GM12878 (cell line): ENCODE measurements around the gene MFAP2. TPM values are rescaled to one million over a fixed set of nuclear protein-coding genes. Genes with fewer than 3 reads are reported as not detected.

Source experiments
- ATAC-seq: fragments of 200-7000 bp; cut with Tn5 transposase; 3 replicates; pipeline ENCODE4 v1.9.1; 2020; ENCODE audit warnings: mild to moderate bottlenecking, moderate library complexity
- BruUV-seq: library from RNA; stranded (reverse); fragments of 400-500 nt; replicated peaks from 2 replicates; lab custom pipeline; 2021; lab: Mats Ljungman, UMichigan
- CTCF ChIA-PET: fragments of 300-600 bp; sonication (Branson Sonifier 250); formaldehyde crosslinking; extraction: SDS; loops from one replicate; lab custom pipeline; 2021; ENCODE audit warnings: inconsistent platforms; lab: Yijun Ruan, JAX
- POLR2A ChIA-PET: fragments of 350-600 bp; formaldehyde crosslinking; extraction: SDS; loops from one replicate; lab custom pipeline; 2021; ENCODE audit warnings: inconsistent platforms; lab: Charles Lee
- RAD21 ChIA-PET: fragments of 300-600 bp; sonication (Branson Sonifier 250); formaldehyde crosslinking; loops from one replicate; lab custom pipeline; 2023; ENCODE audit warnings: antibody characterized with exemption; ENCODE audit not compliant: unreplicated experiment; lab: Charles Lee
- SMC1A ChIA-PET: fragments of 300-600 bp; sonication (Branson Sonifier 250); formaldehyde crosslinking; loops from one replicate; lab custom pipeline; 2023; ENCODE audit not compliant: unreplicated experiment, uncharacterized antibody; lab: Charles Lee
- DNase-seq: peaks from one replicate; pipeline ENCODE4 v3.0.0-alpha.2; 2011; ENCODE audit warnings: low read depth, low spot score
- FAIRE-seq: peaks from 3 replicates; lab custom pipeline; 2011; peaks lifted over from hg19 to GRCh38; lab: Jason Lieb, UNC
- H2AFZ ChIP-seq: 2 replicates; pipeline ENCODE4 v1.6.0; 2011; ENCODE audit warnings: low read depth, low read length, control low read depth; ENCODE audit not compliant: control insufficient read depth
- H3K27ac ChIP-seq: 2 replicates; pipeline ENCODE4 v1.5.1; 2011; ENCODE audit warnings: control low read depth; ENCODE audit not compliant: control insufficient read depth, insufficient read depth
- H3K27me3 ChIP-seq, 2 experiments: replicated peaks in 1 of 2; 2 replicates each; pipeline versions ENCODE4 v1.6.0 to v1.6.1; 2011; ENCODE audit warnings: low read length in 1 of 2; ENCODE audit not compliant: control insufficient read depth in 2 of 2, insufficient read depth in 2 of 2
- H3K36me3 ChIP-seq, 2 experiments: 2 replicates each; pipeline ENCODE4 v1.5.1; 2011; ENCODE audit warnings: low read length in 1 of 2; ENCODE audit not compliant: control insufficient read depth in 2 of 2, insufficient read depth in 2 of 2
- H3K4me1 ChIP-seq: 2 replicates; pipeline ENCODE4 v1.6.1; 2011; ENCODE audit warnings: mild to moderate bottlenecking, low read length, moderate library complexity, mixed read lengths; ENCODE audit not compliant: control insufficient read depth, insufficient read depth
- H3K4me2 ChIP-seq: 2 replicates; pipeline ENCODE4 v1.6.0; 2011; ENCODE audit warnings: control low read depth; ENCODE audit not compliant: control insufficient read depth, insufficient read depth
- H3K4me3 ChIP-seq: fragments of 200-600 bp; sonication (generic); 2 replicates; pipeline ENCODE4 v1.5.1; 2016
- H3K79me2 ChIP-seq: 2 replicates; pipeline ENCODE4 v1.6.0; 2011; ENCODE audit warnings: low read length; ENCODE audit not compliant: control insufficient read depth, insufficient read depth
- H3K9ac ChIP-seq: 2 replicates; pipeline ENCODE4 v1.8.0; 2011; ENCODE audit warnings: low read length, control low read depth, mixed read lengths; ENCODE audit not compliant: control insufficient read depth, insufficient read depth
- H3K9me3 ChIP-seq: replicated peaks from 3 replicates; pipeline ENCODE4 v1.5.1; 2011; ENCODE audit warnings: mild to moderate bottlenecking, low read length; ENCODE audit not compliant: control insufficient read depth, insufficient read depth
- H4K20me1 ChIP-seq: 2 replicates; pipeline ENCODE4 v1.6.0; 2011; ENCODE audit not compliant: control insufficient read depth, insufficient read depth
- ATF2 ChIP-seq: IDR thresholded peaks from 2 replicates; pipeline ENCODE4 v1.6.1; 2012; ENCODE audit warnings: low read length, inconsistent platforms
- BHLHE40 ChIP-seq, 2 experiments: fragments of 450-650 bp in 1 of 2; IDR thresholded peaks; 2 replicates each; pipeline ENCODE4 v1.6.1; 2011 to 2017; ENCODE audit warnings: low read depth in 2 of 2, borderline replicate concordance in 1 of 2, improper control_type of control experiment in 1 of 2, low read length in 1 of 2, mild to moderate bottlenecking in 1 of 2
- E4F1 ChIP-seq: fragments of 450-650 bp; IDR thresholded peaks from 2 replicates; pipeline ENCODE4 v1.6.1; 2018; ENCODE audit warnings: borderline replicate concordance, mild to moderate bottlenecking; ENCODE audit not compliant: partially characterized antibody
- ETV6 ChIP-seq, 2 experiments: fragments of 450-650 bp in 1 of 2; IDR thresholded peaks in 1 of 2; conservative IDR thresholded peaks in 1 of 2; 2 replicates each; pipeline ENCODE4 v1.6.1; 2014; ENCODE audit warnings: antibody characterized with exemption in 1 of 2, borderline replicate concordance in 1 of 2, low read depth in 1 of 2, mild to moderate bottlenecking in 1 of 2, moderate library complexity in 1 of 2
- HCFC1 ChIP-seq: fragments of 150-350 bp; IDR thresholded peaks from 2 replicates; pipeline ENCODE4 v1.6.1; 2014; ENCODE audit warnings: low read length
- KDM1A ChIP-seq: fragments of 200-600 bp; sonication (generic); IDR thresholded peaks from 2 replicates; pipeline ENCODE4 v1.6.1; 2016; ENCODE audit warnings: borderline replicate concordance
- MAX ChIP-seq: IDR thresholded peaks from 2 replicates; pipeline ENCODE4 v1.6.1; 2012; ENCODE audit warnings: low read depth, low read length, improper control_type of control experiment
- MTA2 ChIP-seq: fragments of 450-650 bp; IDR thresholded peaks from 2 replicates; pipeline ENCODE4 v1.6.1; 2016; ENCODE audit warnings: low read depth, mild to moderate bottlenecking, moderate library complexity
- MYC ChIP-seq: IDR thresholded peaks from 2 replicates; pipeline ENCODE4 v1.6.1; 2011; ENCODE audit warnings: mild to moderate bottlenecking, low read length, moderate library complexity, inconsistent platforms; ENCODE audit not compliant: insufficient read depth, insufficient replicate concordance, insufficient read length, severe bottlenecking
- NFXL1 ChIP-seq: fragments of 450-650 bp; IDR thresholded peaks from 2 replicates; pipeline ENCODE4 v1.6.1; 2017; ENCODE audit warnings: antibody characterized with exemption, mild to moderate bottlenecking, borderline replicate concordance
- NFYA ChIP-seq: IDR thresholded peaks from 2 replicates; pipeline ENCODE4 v1.6.1; 2011; ENCODE audit warnings: low read depth, mild to moderate bottlenecking, low read length, improper control_type of control experiment, borderline replicate concordance
- SIX5 ChIP-seq: IDR thresholded peaks from 2 replicates; pipeline ENCODE4 v1.6.1; 2011; ENCODE audit warnings: mild to moderate bottlenecking, low read depth, low read length, moderate library complexity; ENCODE audit not compliant: severe bottlenecking
- SMAD5 ChIP-seq: IDR thresholded peaks from 2 replicates; pipeline ENCODE4 v1.6.1; 2016; ENCODE audit warnings: antibody characterized with exemption, low read depth
- ZNF592 ChIP-seq: fragments of 450-650 bp; IDR thresholded peaks from 2 replicates; pipeline ENCODE4 v1.6.1; 2017; ENCODE audit warnings: mild to moderate bottlenecking, moderate library complexity
- WGBS: methylation state at CpG from one replicate; pipeline ENCODE4 v1.1.6; 2016; ENCODE audit warnings: low lambda C conversion rate; ENCODE audit not compliant: insufficient replicate concordance, insufficient coverage; ENCODE audit errors: missing lambda C conversion rate; 5-methylcytosine and 5-hydroxymethylcytosine counted together
- in situ Hi-C: fragments of 300-500 bp; cut with MboI; formaldehyde crosslinking; loops from 9 replicates; pipeline ENCODE4 v1.14.3; 2018; ENCODE audit warnings: mixed read lengths
- intact Hi-C: fragments of 100-400 bp; cut with micrococcal nuclease; formaldehyde crosslinking; loops from one replicate; pipeline ENCODE4 v1.14.2; 2022; ENCODE audit not compliant: unreplicated experiment
- polyA plus RNA-seq, 11 experiments: library from polyadenylated mRNA; depleted of rRNA in 4 of 11; unstranded in 6 of 11; stranded (reverse) in 5 of 11; fragments of >200 nt; fragmentation: Nextera tagmentation in 4 of 11; fragmentation: Illumina TruSeq in 1 of 11; extraction: Ambion mirVana in 4 of 11; extraction: Trizol in 1 of 11; gene quantifications; 1 replicate in 1 of 11; 2 replicates in 10 of 11; pipeline versions ENCODE4 v1.2.1 to v1.2.3, GENCODE V29; 2011 to 2016; ENCODE audit warnings: inconsistent platforms in 2 of 11, missing spikeins in 2 of 11, low read depth in 1 of 11
- total RNA-seq, 4 experiments: library from RNA; depleted of rRNA in 3 of 4; stranded (reverse); fragments of >200 nt in 3 of 4; fragmentation: Illumina TruSeq in 1 of 4; extraction: Trizol in 1 of 4; gene quantifications; 2 replicates each; pipeline versions ENCODE4 v1.2.1 to v1.2.3, GENCODE V29; 2013 to 2021

The MFAP2 gene
- total and polyA plus RNA-seq, 10 of the 15 experiments (the other 5 are each of a cell fraction or from before 2014, with no cell fraction given), result 0.16 TPM; not detected in 9

- Histone ChIP-seq H3K4me3 (no peak overlapping the region), H3K27me3 (no peaks in the 10 kb centered on the region), H3K4me2 (no peak overlapping the region), H3K9me3 (no peaks in the 10 kb centered on the region), H3K79me2 (peaks cover 2% of the 10 kb centered on the region), H4K20me1 (no peaks in the 10 kb centered on the region), H3K4me1 (peaks cover 22% of the 10 kb centered on the region), H3K36me3 (peaks cover 0 to 2% of the 10 kb centered on the region in 2 experiments; a peak in 1 of 4 replicates), H3K27ac (no peak overlapping the region), H3K9ac (no peak overlapping the region), H2AFZ (no peak overlapping the region)
- in situ Hi-C loops (no loop called here), intact Hi-C loops (no loop called here)
- ChIA-PET POLR2A (no interaction called here), SMC1A (interaction anchor here (0.6 to 1.9 kb wide), 3 partner anchors 10 to 129 kb away, joined by 3 to 8 read pairs (median 3); no protein-coding TSS in a partner anchor), CTCF (interaction anchor here (1.1 to 2.0 kb wide), 3 partner anchors 33 to 62 kb away, joined by 3 to 6 read pairs (median 3); no protein-coding TSS in a partner anchor), RAD21 (no interaction called here)
- BruUV-seq, result no TSS peak
- WGBS, result 53% methylated on average over 9 of the region's 9 CpGs
- DNase-seq (no peak), FAIRE-seq (peak; percentile 31), ATAC-seq (no peak)
- TF ChIP-seq MTA2 (no peak), ETV6 (conservative IDR thresholded peaks at IDR 0.05 in 1 of 2, IDR thresholded peaks at IDR 0.05 in 1 of 2; ENCODE audit: borderline replicate concordance in 1 of 2, low read depth in 1 of 2) (no peak), NFYA (no peak), MYC (no peak), MAX (no peak), HCFC1 (no peak), SIX5 (no peak), E4F1 (no peak), ZNF592 (no peak), SMAD5 (no peak), ATF2 (no peak), NFXL1 (no peak), BHLHE40 (IDR thresholded peaks at IDR 0.05; ENCODE audit: borderline replicate concordance in 1 of 2, low read depth in 2 of 2, low read length in 1 of 2) (no peak), KDM1A (no peak)
Observed at GRCh38 chr1:17012775-17013490, 32.5 kb upstream of the MFAP2 start.
